Measurements from ENCODE around the gene KIF2A.

KIF2A gene

GRCh38 chr5:62296998-62297397 lies 9.0 kb upstream of the KIF2A start:
- Histone ChIP-seq H3K4me3 (ENCODE audit: low read depth, low read length) (no peak overlapping the region), H3K36me3 (no peaks in the 10 kb centered on the region), H3K9me3 (no peaks in the 10 kb centered on the region), H3K4me1 (no peaks in the 10 kb centered on the region), H3K27me3 (no peaks in the 10 kb centered on the region)
- no peak for TF ChIP-seq CTCF (IDR thresholded peaks at IDR 0.05; ENCODE audit: low read depth, low read length)
- DNase-seq, result no peak

GRCh38 chr5:62298118-62298517 lies 7.9 kb upstream of the KIF2A start:
- no peak for TF ChIP-seq CTCF (IDR thresholded peaks at IDR 0.05; ENCODE audit: low read depth, low read length)
- H3K4me3 ChIP-seq (ENCODE audit: low read depth, low read length), result no peak overlapping the region

GRCh38 chr5:62299101-62299500 lies 6.9 kb upstream of the KIF2A start:
- Histone ChIP-seq H3K4me1 (no peaks in the 10 kb centered on the region), H3K27me3 (no peaks in the 10 kb centered on the region), H3K9me3 (no peaks in the 10 kb centered on the region), H3K4me3 (ENCODE audit: low read depth, low read length) (no peak overlapping the region), H3K36me3 (no peaks in the 10 kb centered on the region)
- TF ChIP-seq CTCF (IDR thresholded peaks at IDR 0.05; ENCODE audit: low read depth, low read length), result no peak
- DNase-seq, result no peak

More at GRCh38 chr5:62298118-62298517, 7.9 kb upstream of the KIF2A start:
- DNase-seq, result no peak
- H3K27me3 ChIP-seq, result no peaks in the 10 kb centered on the region
- H3K4me1 ChIP-seq, result no peaks in the 10 kb centered on the region
- H3K36me3 ChIP-seq, result no peaks in the 10 kb centered on the region
- H3K9me3 ChIP-seq, result no peaks in the 10 kb centered on the region

- H3K4me1 ChIP-seq, result no peaks in the 10 kb centered on the region
Measured at GRCh38 chr5:62299600-62299999, 6.4 kb upstream of the KIF2A start.

DNA sequence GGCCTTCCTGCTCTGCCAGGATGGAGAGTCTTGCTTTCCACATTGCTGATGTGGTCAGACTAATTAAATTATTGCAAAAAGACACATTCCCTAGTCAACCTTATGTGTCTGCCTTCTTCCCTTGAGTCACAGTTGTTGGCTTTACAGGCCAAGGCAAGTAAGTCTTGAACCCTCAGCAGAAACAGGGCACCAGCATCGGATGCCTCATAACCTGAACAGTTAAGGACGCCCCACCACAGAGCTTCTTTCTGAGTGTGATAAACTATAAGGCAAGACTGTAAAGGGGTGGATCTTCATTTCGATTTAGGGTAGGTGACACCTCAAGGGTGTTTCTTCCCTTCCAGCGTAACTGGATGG lies 670 bp upstream of the KIF2A start:
- no peak for TF ChIP-seq CTCF (IDR thresholded peaks at IDR 0.05; ENCODE audit: low read depth, low read length)
- Histone ChIP-seq H3K4me1 (peaks cover 3% of the 10 kb centered on the region; the same call in 1 of the 2 replicates), H3K9me3 (no peaks in the 10 kb centered on the region), H3K36me3 (peaks cover 7% of the 10 kb centered on the region; the same call in 1 of the 2 replicates), H3K4me3 (ENCODE audit: low read depth, low read length) (peak overlapping the region; percentile 33; the same call in 1 of the 2 replicates), H3K27me3 (no peaks in the 10 kb centered on the region)
- no peak for DNase-seq

More at GRCh38 chr5:62299600-62299999, 6.4 kb upstream of the KIF2A start:
- Histone ChIP-seq H3K4me3 (ENCODE audit: low read depth, low read length) (no peak overlapping the region), H3K27me3 (no peaks in the 10 kb centered on the region), H3K9me3 (no peaks in the 10 kb centered on the region), H3K36me3 (no peaks in the 10 kb centered on the region)
- DNase-seq, result no peak
- TF ChIP-seq CTCF (IDR thresholded peaks at IDR 0.05; ENCODE audit: low read depth, low read length), result no peak

- peak; percentile 68 for DNase-seq
- no peak for TF ChIP-seq CTCF (IDR thresholded peaks at IDR 0.05; ENCODE audit: low read depth, low read length)
- H3K36me3 ChIP-seq, result peaks cover 7% of the 10 kb centered on the region; the same call in 1 of the 2 replicates
- H3K27me3 ChIP-seq, result no peaks in the 10 kb centered on the region
- H3K4me1 ChIP-seq, result peaks cover 5% of the 10 kb centered on the region; the same call in 1 of the 2 replicates
- H3K4me3 ChIP-seq (ENCODE audit: low read depth, low read length), result peak overlapping the region; percentile 60
- no peaks in the 10 kb centered on the region for H3K9me3 ChIP-seq
Measured at GRCh38 chr5:62306323-62306895, 403 bp downstream of the KIF2A start.

Measured in BE2C (cell line).